ENCODE data around the gene ANKRD50.

GRCh38 chr4:124644621-124645020, 67.9 kb downstream of the ANKRD50 start:
- TF ChIP-seq EZH2phosphoT487 (IDR thresholded peaks at IDR 0.05; ENCODE audit: borderline replicate concordance) (no peak), CTCF (conservative IDR thresholded peaks at IDR 0.05; ENCODE audit: low read length) (no peak)
